WTC11 (cell line): ENCODE measurements around the gene EPS8L1. TPM values are rescaled to one million over a fixed set of nuclear protein-coding genes. Genes with fewer than 3 reads are reported as not detected.
A peak's percentile ranks its signal among the peaks of the same experiment; 100 is the strongest.
"Not testable (repeated sequence)": the region's sequence is repeated elsewhere in the genome, so short reads cannot be mapped to it uniquely, and the experiment has no call there.

Experiments
- ATAC-seq: fragments of 200-7000 bp; cut with Tn5 transposase; 2 replicates; pipeline ENCODE4 v1.10.0; 2021; ENCODE audit warnings: mild to moderate bottlenecking, moderate library complexity
- Bru-seq: library from RNA; stranded (reverse); fragments of 400-500 nt; gene quantifications from one replicate; lab custom pipeline; 2021; lab: Mats Ljungman, UMichigan
- CTCF ChIA-PET: fragments of 300-600 bp; sonication (Branson Sonifier 250); formaldehyde crosslinking; loops from one replicate; lab custom pipeline; 2021; ENCODE audit warnings: antibody characterized with exemption; lab: Charles Lee
- POLR2A ChIA-PET: fragments of 350-600 bp; sonication (Branson Sonifier 250); formaldehyde crosslinking; loops from one replicate; lab custom pipeline; 2021; ENCODE audit warnings: antibody characterized with exemption; lab: Charles Lee
- DNase-seq: peaks from one replicate; pipeline ENCODE4 v3.0.0; 2021; ENCODE audit warnings: low spot score
- H3K27ac Mint-ChIP-seq: 2 replicates; pipeline ENCODE4 v1.8.0; 2021; ENCODE audit warnings: mixed read lengths
- H3K27me3 Mint-ChIP-seq: 2 replicates; pipeline ENCODE4 v1.8.0; 2021; ENCODE audit warnings: low read depth, mild to moderate bottlenecking, moderate library complexity, mixed read lengths
- H3K36me3 Mint-ChIP-seq: 2 replicates; pipeline ENCODE4 v1.8.0; 2021; ENCODE audit warnings: mixed read lengths
- H3K4me1 Mint-ChIP-seq: 2 replicates; pipeline ENCODE4 v1.8.0; 2022; ENCODE audit warnings: mixed read lengths
- H3K4me3 Mint-ChIP-seq: 2 replicates; pipeline ENCODE4 v1.8.0; 2021; ENCODE audit warnings: mild to moderate bottlenecking, moderate library complexity, mixed read lengths
- H3K9me3 Mint-ChIP-seq: 2 replicates; pipeline ENCODE4 v1.8.0; 2021; ENCODE audit warnings: mixed read lengths
- EMX1 ChIP-seq: fragments of 250-450 bp; sonication (Bioruptor Pico); IDR thresholded peaks from 2 replicates; pipeline ENCODE4 v1.8.0; 2021; ENCODE audit warnings: mild to moderate bottlenecking
- ETV6 ChIP-seq: sonication (generic); formaldehyde crosslinking; IDR thresholded peaks from 2 replicates; pipeline ENCODE4 v1.8.1; 2022; ENCODE audit warnings: mild to moderate bottlenecking, missing genetic modification reagents
- FOXK1 ChIP-seq: sonication (generic); formaldehyde crosslinking; IDR thresholded peaks from 2 replicates; pipeline ENCODE4 v1.8.0; 2022; ENCODE audit warnings: mild to moderate bottlenecking, moderate library complexity, missing genetic modification reagents
- HMGA2 ChIP-seq: fragments of 250-450 bp; sonication (Bioruptor Pico); IDR thresholded peaks from 2 replicates; pipeline ENCODE4 v1.4.0; 2021; ENCODE audit warnings: mild to moderate bottlenecking, moderate library complexity
- HMGXB4 ChIP-seq: sonication (generic); formaldehyde crosslinking; IDR thresholded peaks from 2 replicates; pipeline ENCODE4 v1.8.1; 2023; ENCODE audit warnings: mild to moderate bottlenecking, moderate library complexity, missing genetic modification reagents
- SMAD3 ChIP-seq: sonication (generic); formaldehyde crosslinking; IDR thresholded peaks from 2 replicates; pipeline ENCODE4 v1.8.0; 2022; ENCODE audit warnings: missing genetic modification reagents, mild to moderate bottlenecking, borderline replicate concordance
- SP1 ChIP-seq: sonication (generic); formaldehyde crosslinking; conservative IDR thresholded peaks from 2 replicates; pipeline ENCODE4 v1.8.1; 2022; ENCODE audit warnings: missing genetic modification reagents
- TEAD1 ChIP-seq: sonication (generic); formaldehyde crosslinking; IDR thresholded peaks from 2 replicates; pipeline ENCODE4 v1.8.0; 2022; ENCODE audit warnings: mild to moderate bottlenecking, missing genetic modification reagents
- TEAD4 ChIP-seq: sonication (generic); formaldehyde crosslinking; IDR thresholded peaks from 2 replicates; pipeline ENCODE4 v1.8.0; 2022; ENCODE audit warnings: mild to moderate bottlenecking, missing genetic modification reagents
- USF1 ChIP-seq: sonication (generic); formaldehyde crosslinking; IDR thresholded peaks from 2 replicates; pipeline ENCODE4 v1.8.0; 2022; ENCODE audit warnings: mild to moderate bottlenecking, missing genetic modification reagents
- ZBTB21 ChIP-seq: sonication (generic); formaldehyde crosslinking; IDR thresholded peaks from 2 replicates; pipeline ENCODE4 v1.8.1; 2023; ENCODE audit warnings: mild to moderate bottlenecking, missing genetic modification reagents, borderline replicate concordance
- ZBTB43 ChIP-seq: sonication (generic); formaldehyde crosslinking; IDR thresholded peaks from 2 replicates; pipeline ENCODE4 v1.8.1; 2023; ENCODE audit warnings: mild to moderate bottlenecking, missing genetic modification reagents
- ZNF121 ChIP-seq: sonication (generic); formaldehyde crosslinking; IDR thresholded peaks from 2 replicates; pipeline ENCODE4 v1.8.0; 2023; ENCODE audit warnings: missing genetic modification reagents
- ZNF219 ChIP-seq: sonication (generic); formaldehyde crosslinking; IDR thresholded peaks from 2 replicates; pipeline ENCODE4 v1.8.0; 2023; ENCODE audit warnings: missing genetic modification reagents, mild to moderate bottlenecking, borderline replicate concordance
- long read RNA-seq, 3 experiments: library from RNA in 1 of 3; library from capped mRNA in 1 of 3; library from polyadenylated mRNA in 1 of 3; unstranded in 2 of 3; stranded (forward) in 1 of 3; transcript quantifications; one replicate each; pipeline ENCODE4 v2.0.0, GENCODE V29; 2021
- total RNA-seq: library from RNA; stranded (reverse); gene quantifications from 3 replicates; pipeline ENCODE4 v1.2.3, GENCODE V29; 2021
- TF ChIP-seq, protein P1 (sequence below): sonication (generic); formaldehyde crosslinking; IDR thresholded peaks from 2 replicates; pipeline ENCODE4 v1.8.1; 2022; ENCODE audit warnings: low read depth, mild to moderate bottlenecking, moderate library complexity, missing genetic modification reagents, borderline replicate concordance
- TF ChIP-seq, protein P2 (sequence below): sonication (generic); formaldehyde crosslinking; IDR thresholded peaks from 2 replicates; pipeline ENCODE4 v1.8.1; 2022; ENCODE audit warnings: mild to moderate bottlenecking, missing genetic modification reagents, moderate library complexity, borderline replicate concordance

Gene EPS8L1
- total RNA-seq: 38.9 to 43.8 TPM (median 42.8 TPM) in 3 replicates
- percentile 39 among the genes with signal in this experiment for Bru-seq, nascent RNA
- long read RNA-seq, experiment 1, transcript EPS8L1-206 (2 exons, 745 nt): minor isoform, 5 of 130 reads
- long read RNA-seq, experiment 1, transcript EPS8L1-202 (15 exons, 2,198 nt): minor isoform, 17 of 130 reads
- long read RNA-seq, experiment 1, transcript EPS8L1-201 (20 exons, 2,536 nt): major isoform, 27 of 130 reads
- long read RNA-seq, experiment 1, partial matches to known transcripts: 32 of 130 reads
- long read RNA-seq, experiment 1, other reads (novel, unspliced or antisense): 41 of 130 reads
- long read RNA-seq, experiment 2, partial matches to known transcripts: 8 of 23 reads
- long read RNA-seq, experiment 2, other reads (novel, unspliced or antisense): 6 of 23 reads
- long read RNA-seq, experiment 3, partial matches to known transcripts: 0 of 2 reads
- long read RNA-seq, experiment 3, other reads (novel, unspliced or antisense): 0 of 2 reads

GRCh38 chr19:55075371-55075998 is at the start of gene EPS8L1:
Gene EPS8L1, plus strand, starts transcription at chr19:55075869. Its CDS starts 576 bp downstream, at chr19:55076445.
- TF ChIP-seq SP1 (CRISPR knock-in tag): 0 out of 2 replicates have a peak, but pooled peaks have one; percentile 47
- TF ChIP-seq TEAD1 (CRISPR knock-in tag): peak; percentile 60; the same call in 1 of the 2 replicates
- TF ChIP-seq SMAD3 (CRISPR knock-in tag): no peak
- TF ChIP-seq TEAD4 (CRISPR knock-in tag): 0 out of 2 replicates have a peak, but pooled peaks have one; percentile 35
- ATAC-seq (peak; percentile 88), DNase-seq (peak; percentile 92)
- Mint-ChIP-seq H3K27ac (no peak within 1 kb of the TSS), H3K4me1 (peaks cover 38% of the 10 kb centered on the region), H3K36me3 (no peaks in the 10 kb centered on the region), H3K9me3 (peaks cover 4% of the 10 kb centered on the region; the same call in 1 of the 2 replicates), H3K4me3 (peak within 1 kb of the TSS; percentile 57), H3K27me3 (peaks cover 84% of the 10 kb centered on the region)
- CTCF ChIA-PET: interaction anchor here (0.7 to 2.2 kb wide), 9 partner anchors 12 to 645 kb away, joined by 3 to 6 read pairs (median 3); partner anchors contain the start of gene DNAAF3
- POLR2A ChIA-PET: no interaction called here

DNA sequence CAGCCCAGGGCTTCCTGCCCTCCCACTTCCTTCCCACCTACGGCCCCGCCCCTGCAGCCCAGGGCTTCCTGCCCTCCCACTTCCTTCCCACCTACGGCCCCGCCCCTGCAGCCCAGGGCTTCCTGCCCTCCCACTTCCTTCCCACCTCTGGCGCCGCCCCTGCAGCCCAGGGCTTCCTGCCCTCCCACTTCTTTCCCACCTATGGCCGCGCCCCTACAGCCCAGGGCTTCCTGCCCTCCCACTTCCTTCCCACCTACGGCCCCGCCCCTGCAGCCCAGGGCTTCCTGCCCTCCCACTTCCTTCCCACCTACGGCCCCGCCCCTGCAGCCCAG is 48.6 kb upstream of the EPS8L1 start:
- H3K4me1 Mint-ChIP-seq, ATAC-seq, H3K27ac Mint-ChIP-seq, H3K4me3 Mint-ChIP-seq, H3K27me3 Mint-ChIP-seq, DNase-seq: not testable (repeated sequence)
- ChIA-PET POLR2A (interaction anchor here (0.6 kb wide), 1 partner anchor 150 kb away, joined by 3 read pairs; no protein-coding TSS in a partner anchor), CTCF (interaction anchor here (1.4 kb wide), 1 partner anchor 11 kb away, joined by 3 read pairs; the partner anchor contains the start of gene GP6)
- Mint-ChIP-seq H3K9me3 (peaks cover 15% of the 10 kb centered on the region), H3K36me3 (peaks cover 19% of the 10 kb centered on the region)

- no peak for DNase-seq
- peak; percentile 64; the same call in 1 of the 2 replicates for TF ChIP-seq ETV6 (CRISPR knock-in tag)
- peak; percentile 73; the same call in 1 of the 2 replicates for TF ChIP-seq ZNF121 (CRISPR knock-in tag)
- TF ChIP-seq ZNF219 (CRISPR knock-in tag): no peak
- no peak for TF ChIP-seq USF1 (CRISPR knock-in tag)
- TF ChIP-seq, all 79 proteins: peak for 2
- peak; percentile 41 for ATAC-seq
- Mint-ChIP-seq H3K4me3 (no peak overlapping the region), H3K27me3 (no peaks in the 10 kb centered on the region), H3K4me1 (no peaks in the 10 kb centered on the region), H3K27ac (0 out of 2 replicates have a peak overlapping the region, but pooled peaks have one; percentile 12), H3K36me3 (peaks cover 19% of the 10 kb centered on the region), H3K9me3 (peaks cover 12% of the 10 kb centered on the region)
- CTCF ChIA-PET: interaction anchor here (1.0 to 1.4 kb wide), 3 partner anchors 10 to 146 kb away, joined by 3 to 8 read pairs (median 4); partner anchors contain the start of gene GP6
- POLR2A ChIA-PET: no interaction called here
These were observed 48.0 kb upstream of the EPS8L1 start for GRCh38 chr19:55027472-55028337.

- H3K4me1 Mint-ChIP-seq: no peaks in the 10 kb centered on the region
- DNase-seq (no peak), ATAC-seq (no peak)
- no peak overlapping the region for H3K27ac Mint-ChIP-seq
- H3K4me3 Mint-ChIP-seq: no peak overlapping the region
- ChIA-PET CTCF (interaction anchor here (1.0 to 1.4 kb wide), 3 partner anchors 9 to 147 kb away, joined by 3 to 8 read pairs (median 4); partner anchors contain the start of gene GP6), POLR2A (no interaction called here)
- H3K27me3 Mint-ChIP-seq: no peaks in the 10 kb centered on the region
- peaks cover 6% of the 10 kb centered on the region for H3K9me3 Mint-ChIP-seq
- H3K36me3 Mint-ChIP-seq: peaks cover 12% of the 10 kb centered on the region
- TF ChIP-seq, protein P1, sequence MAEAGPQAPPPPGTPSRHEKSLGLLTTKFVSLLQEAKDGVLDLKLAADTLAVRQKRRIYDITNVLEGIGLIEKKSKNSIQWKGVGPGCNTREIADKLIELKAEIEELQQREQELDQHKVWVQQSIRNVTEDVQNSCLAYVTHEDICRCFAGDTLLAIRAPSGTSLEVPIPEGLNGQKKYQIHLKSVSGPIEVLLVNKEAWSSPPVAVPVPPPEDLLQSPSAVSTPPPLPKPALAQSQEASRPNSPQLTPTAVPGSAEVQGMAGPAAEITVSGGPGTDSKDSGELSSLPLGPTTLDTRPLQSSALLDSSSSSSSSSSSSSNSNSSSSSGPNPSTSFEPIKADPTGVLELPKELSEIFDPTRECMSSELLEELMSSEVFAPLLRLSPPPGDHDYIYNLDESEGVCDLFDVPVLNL (CRISPR knock-in tag): no peak
- no peak for TF ChIP-seq ZBTB43 (CRISPR knock-in tag)
- TF ChIP-seq FOXK1 (CRISPR knock-in tag): no peak
- no peak for TF ChIP-seq HMGXB4
- no peak for TF ChIP-seq HMGA2 (CRISPR knock-in tag)
- TF ChIP-seq ZBTB21 (CRISPR knock-in tag): no peak
- no peak for TF ChIP-seq EMX1
- TF ChIP-seq, protein P2, sequence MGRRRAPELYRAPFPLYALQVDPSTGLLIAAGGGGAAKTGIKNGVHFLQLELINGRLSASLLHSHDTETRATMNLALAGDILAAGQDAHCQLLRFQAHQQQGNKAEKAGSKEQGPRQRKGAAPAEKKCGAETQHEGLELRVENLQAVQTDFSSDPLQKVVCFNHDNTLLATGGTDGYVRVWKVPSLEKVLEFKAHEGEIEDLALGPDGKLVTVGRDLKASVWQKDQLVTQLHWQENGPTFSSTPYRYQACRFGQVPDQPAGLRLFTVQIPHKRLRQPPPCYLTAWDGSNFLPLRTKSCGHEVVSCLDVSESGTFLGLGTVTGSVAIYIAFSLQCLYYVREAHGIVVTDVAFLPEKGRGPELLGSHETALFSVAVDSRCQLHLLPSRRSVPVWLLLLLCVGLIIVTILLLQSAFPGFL (CRISPR knock-in tag): no peak
These were observed 46.9 kb upstream of the EPS8L1 start for GRCh38 chr19:55028757-55029156.
